HG02759 (cell line): ENCODE measurements around the gene STRA8.

ENCODE experiments used
- ATAC-seq: cut with Tn5 transposase; IDR thresholded peaks from one replicate; pipeline ENCODE4 v1.9.1; 2021; ENCODE audit warnings: mild to moderate bottlenecking, moderate library complexity; ENCODE audit not compliant: unreplicated experiment

The STRA8 gene

GRCh38 chr7:135233570-135233969, at the start of gene STRA8:
Gene STRA8 (plus strand): TSS chr7:135233838. CDS start chr7:135240525, 6,687 bp downstream.
- no peak for ATAC-seq

- no peak for ATAC-seq
Measured at GRCh38 chr7:135184254-135184841, 49.3 kb upstream of the STRA8 start.

- no peak for ATAC-seq
Measured at GRCh38 chr7:135185471-135186260, 48.0 kb upstream of the STRA8 start.

- ATAC-seq, result no peak
Measured at GRCh38 chr7:135186261-135186540, 47.4 kb upstream of the STRA8 start.

- peak; percentile 65 for ATAC-seq
Measured at GRCh38 chr7:135186841-135187253, 46.8 kb upstream of the STRA8 start.

- peak; percentile 59 for ATAC-seq
Measured at GRCh38 chr7:135188298-135188984, 45.2 kb upstream of the STRA8 start.

- ATAC-seq, result no peak
Measured at GRCh38 chr7:135189221-135189662, 44.4 kb upstream of the STRA8 start.

- ATAC-seq, result no peak
Measured at GRCh38 chr7:135189961-135190360, 43.7 kb upstream of the STRA8 start.

GRCh38 chr7:135190703-135191102, 42.9 kb upstream of the STRA8 start:
- ATAC-seq, result no peak

GRCh38 chr7:135192914-135193536, 40.6 kb upstream of the STRA8 start:
- no peak for ATAC-seq

GRCh38 chr7:135193615-135194081, 40.0 kb upstream of the STRA8 start:
- no peak for ATAC-seq

- no peak for ATAC-seq
Measured at GRCh38 chr7:135194494-135195095, 39.0 kb upstream of the STRA8 start.

- ATAC-seq, result no peak
Measured at GRCh38 chr7:135195156-135195555, 38.5 kb upstream of the STRA8 start.

GRCh38 chr7:135195968-135196629, 37.5 kb upstream of the STRA8 start:
- no peak for ATAC-seq

GRCh38 chr7:135197343-135197742, 36.3 kb upstream of the STRA8 start:
- ATAC-seq, result peak; percentile 41

GRCh38 chr7:135197906-135198655, 35.6 kb upstream of the STRA8 start:
- ATAC-seq, result no peak

GRCh38 chr7:135199439-135199838, 34.2 kb upstream of the STRA8 start:
- no peak for ATAC-seq

- ATAC-seq, result no peak
Measured at GRCh38 chr7:135200821-135201331, 32.8 kb upstream of the STRA8 start.

- no peak for ATAC-seq
Measured at GRCh38 chr7:135201350-135201749, 32.3 kb upstream of the STRA8 start.

GRCh38 chr7:135204341-135204749, 29.3 kb upstream of the STRA8 start:
- ATAC-seq, result no peak
